Measurements from ENCODE around the gene CCDC85C. TPM values are rescaled to one million over a fixed set of nuclear protein-coding genes. Genes with fewer than 3 reads are reported as not detected.
"Not testable (repeated sequence)": the region's sequence is repeated elsewhere in the genome, so short reads cannot be mapped to it uniquely, and the experiment has no call there.

The CCDC85C gene
- total and polyA plus RNA-seq, 2 of the 8 experiments (the other 6 are each of a cell fraction or from before 2014, with no cell fraction given) = 16.8 to 35.8 TPM

- H2BK5ac ChIP-seq (ENCODE audit: low read depth, low read length); H3K4ac ChIP-seq (replicated peaks; ENCODE audit: insufficient read length, low read depth, low read length); H3K56ac ChIP-seq (replicated peaks; ENCODE audit: insufficient read length, low read depth, low read length); H3K18ac ChIP-seq (ENCODE audit: extremely low read depth, low read length); FAIRE-seq; H4K5ac ChIP-seq (ENCODE audit: insufficient read length, low read depth, low read length); H2BK120ac ChIP-seq (replicated peaks; ENCODE audit: low read depth, low read length); H3K27ac ChIP-seq (ENCODE audit: low read depth, low read length); H3K9me3 ChIP-seq (ENCODE audit: insufficient read depth in 2 of 2, low read depth in 1 of 2, low read length in 1 of 2); H3K79me2 ChIP-seq (ENCODE audit: control insufficient read depth in 1 of 2, insufficient read depth in 2 of 2, low read length in 2 of 2); H3K79me1 ChIP-seq (ENCODE audit: low read depth, low read length); DNase-seq (ENCODE audit: low read depth in 1 of 2, low spot score in 2 of 2); H2AK5ac ChIP-seq (ENCODE audit: low read depth, low read length); H3K4me2 ChIP-seq (ENCODE audit: insufficient read depth in 1 of 2, low read depth in 2 of 2, low read length in 2 of 2); H2AFZ ChIP-seq (ENCODE audit: low read length); H3K9ac ChIP-seq (replicated peaks in 1 of 4; ENCODE audit: extremely low read depth in 1 of 4, low read depth in 3 of 4, low read length in 3 of 4); H4K91ac ChIP-seq (replicated peaks; ENCODE audit: insufficient read length, low read length); H3K23ac ChIP-seq (ENCODE audit: insufficient read length); H2BK20ac ChIP-seq (ENCODE audit: low read length); H4K20me1 ChIP-seq (replicated peaks in 1 of 2; ENCODE audit: control insufficient read depth in 1 of 2, insufficient read depth in 2 of 2, low read length in 2 of 2); H3K14ac ChIP-seq (ENCODE audit: insufficient read length); POLR2A ChIA-PET (ENCODE audit: partially characterized antibody); H3K4me3 ChIP-seq (ENCODE audit: extremely low read depth in 1 of 4, insufficient read depth in 2 of 4, low read depth in 3 of 4, low read length in 4 of 4); H2BK15ac ChIP-seq (ENCODE audit: low read length); H4K8ac ChIP-seq (ENCODE audit: extremely low read depth, insufficient read depth, low read length); H2BK12ac ChIP-seq (ENCODE audit: low read depth, low read length); H3K36me3 ChIP-seq (ENCODE audit: control insufficient read depth in 2 of 4, insufficient read depth in 4 of 4, low read length in 3 of 4): not testable (repeated sequence)
- Histone ChIP-seq H3K23me2 (ENCODE audit: low read depth, low read length) (peaks cover 10% of the 10 kb centered on the region; the same call in 1 of the 2 replicates), H3K27me3 (replicated peaks in 1 of 4; ENCODE audit: control insufficient read depth in 3 of 4, extremely low read depth in 1 of 4, insufficient read depth in 3 of 4, low read length in 3 of 4) (peaks cover 0 to 30% (median 22%) of the 10 kb centered on the region in 4 experiments; a peak in 6 of 7 replicates), H3K4me1 (replicated peaks in 1 of 4; ENCODE audit: control insufficient read depth in 3 of 4, insufficient read depth in 4 of 4, low read length in 3 of 4) (peaks cover 0 to 14% (median 5%) of the 10 kb centered on the region in 4 experiments; a peak in 5 of 7 replicates)
- CTCF ChIA-PET (ENCODE audit: partially characterized antibody) = interaction anchor here (0.6 to 4.7 kb wide), 6 partner anchors 15 to 382 kb away, joined by 3 to 13 read pairs (median 4); no protein-coding TSS in a partner anchor
- 91% methylated on average over 5 of the region's 5 CpGs; no CpG with 5 or more reads in 1 of the 2 experiments for WGBS, 2 experiments (ENCODE audit: extremely low coverage in 1 of 2, insufficient coverage in 1 of 2, insufficient read length in 1 of 2, insufficient replicate concordance in 2 of 2, low coverage in 1 of 2, low lambda C conversion rate in 2 of 2, missing lambda C conversion rate in 1 of 2)
These were observed 38.8 kb upstream of the CCDC85C start for GRCh38 chr14:99642771-99643170.

Data from H1 (cell line).